OCI-LY3 (cell line): Measurements from ENCODE around the gene C16orf86.

Experiments
- H2AFZ ChIP-seq: fragments of 200-600, 300-600 bp; shearing (Covaris generic); 2 replicates; pipeline ENCODE4 v1.6.0; 2014; ENCODE audit warnings: antibody characterized with exemption, low read depth, low read length
- H3K27ac ChIP-seq: fragments of 200-600, 300-600 bp; sonication (generic); 2 replicates; pipeline ENCODE4 v1.5.1; 2014; ENCODE audit warnings: mild to moderate bottlenecking, low read length, moderate library complexity, mixed read lengths
- H3K27me3 ChIP-seq: fragments of 200-600, 300-600 bp; sonication (generic); 2 replicates; pipeline ENCODE4 v1.6.1; 2014; ENCODE audit warnings: low read depth, low read length, mixed read lengths
- H3K36me3 ChIP-seq: fragments of 200-600, 300-600 bp; sonication (generic); replicated peaks from 2 replicates; pipeline ENCODE3; 2014; ENCODE audit warnings: low read depth, low read length, mixed read lengths
- H3K4me1 ChIP-seq: fragments of 300-600, 200-600 bp; sonication (generic); 2 replicates; pipeline ENCODE4 v1.6.1; 2014; ENCODE audit warnings: low read length, mixed read lengths
- H3K4me2 ChIP-seq: fragments of 200-600, 300-600 bp; sonication (generic); 2 replicates; pipeline ENCODE4 v1.6.1; 2014; ENCODE audit warnings: low read length, mixed read lengths
- H3K4me3 ChIP-seq: fragments of 300-600, 200-600 bp; sonication (generic); 2 replicates; pipeline ENCODE4 v1.5.1; 2014; ENCODE audit warnings: antibody characterized with exemption, mild to moderate bottlenecking, low read length, moderate library complexity
- H3K79me2 ChIP-seq: fragments of 300-600, 200-600 bp; shearing (Covaris generic); 2 replicates; pipeline ENCODE4 v1.6.1; 2014; ENCODE audit warnings: mild to moderate bottlenecking, low read length, mixed read lengths
- H3K9ac ChIP-seq: fragments of 300-600, 200-600 bp; shearing (Covaris generic); 2 replicates; pipeline ENCODE4 v1.6.0; 2014; ENCODE audit warnings: mild to moderate bottlenecking, low read length, moderate library complexity
- H3K9me3 ChIP-seq: fragments of 200-600, 300-600 bp; shearing (Covaris generic); 2 replicates; pipeline ENCODE4 v1.6.1; 2014; ENCODE audit warnings: low read length, mixed read lengths; ENCODE audit not compliant: insufficient read depth
- H4K20me1 ChIP-seq: fragments of 200-600, 300-600 bp; sonication (generic); 2 replicates; pipeline ENCODE4 v1.6.1; 2016; ENCODE audit warnings: low read length, mixed read lengths; ENCODE audit not compliant: insufficient read depth
- CTCF ChIP-seq: fragments of 200-600, 300-600 bp; sonication (generic); IDR thresholded peaks from 2 replicates; pipeline ENCODE4 v1.5.1; 2014; ENCODE audit warnings: antibody characterized with exemption, low read length, low read depth
- EZH2phosphoT487 ChIP-seq: fragments of 200-600 bp; shearing (Covaris generic); IDR thresholded peaks from 2 replicates; pipeline ENCODE4 v1.6.1; 2018; ENCODE audit warnings: antibody characterized with exemption, mixed run types, low read depth

Gene C16orf86

GRCh38 chr16:67708368-67708771 is 41.8 kb downstream of the C16orf86 start:
- no peaks in the 10 kb centered on the region for H3K9me3 ChIP-seq
- no peak overlapping the region for H3K4me3 ChIP-seq
- H4K20me1 ChIP-seq: no peaks in the 10 kb centered on the region; the same call in none of the 2 replicates
- peaks cover 5% of the 10 kb centered on the region for H3K36me3 ChIP-seq
- no peak overlapping the region for H3K4me2 ChIP-seq
- H3K4me1 ChIP-seq: no peaks in the 10 kb centered on the region
- no peaks in the 10 kb centered on the region for H3K27me3 ChIP-seq
- H2AFZ ChIP-seq: no peak overlapping the region
- no peak overlapping the region for H3K9ac ChIP-seq
- peaks cover 48% of the 10 kb centered on the region for H3K79me2 ChIP-seq
- TF ChIP-seq CTCF (no peak), EZH2phosphoT487 (no peak)
- H3K27ac ChIP-seq: no peak overlapping the region

- Histone ChIP-seq H3K4me2 (no peak overlapping the region), H3K27ac (no peak overlapping the region), H4K20me1 (peaks cover 3% of the 10 kb centered on the region), H3K36me3 (peaks cover 9% of the 10 kb centered on the region), H2AFZ (no peak overlapping the region), H3K4me3 (no peak overlapping the region), H3K79me2 (peaks cover 49% of the 10 kb centered on the region), H3K4me1 (no peaks in the 10 kb centered on the region), H3K9ac (no peak overlapping the region), H3K27me3 (no peaks in the 10 kb centered on the region), H3K9me3 (no peaks in the 10 kb centered on the region)
- TF ChIP-seq EZH2phosphoT487 (no peak), CTCF (no peak)
Measured at GRCh38 chr16:67709050-67709449, 42.4 kb downstream of the C16orf86 start.

GRCh38 chr16:67710607-67711006 is 44.0 kb downstream of the C16orf86 start:
- Histone ChIP-seq H3K27me3 (no peaks in the 10 kb centered on the region), H3K79me2 (peaks cover 52% of the 10 kb centered on the region)

GRCh38 chr16:67713647-67714273 is 47.1 kb downstream of the C16orf86 start:
- no peak overlapping the region for H3K9ac ChIP-seq
- H3K79me2 ChIP-seq: peaks cover 70% of the 10 kb centered on the region
- peaks cover 6% of the 10 kb centered on the region; the same call in 1 of the 2 replicates for H3K4me1 ChIP-seq
- peaks cover 5% of the 10 kb centered on the region for H4K20me1 ChIP-seq
- H2AFZ ChIP-seq: no peak overlapping the region
- H3K4me2 ChIP-seq: no peak overlapping the region
- no peak overlapping the region for H3K27ac ChIP-seq
- no peaks in the 10 kb centered on the region for H3K27me3 ChIP-seq
- no peak overlapping the region for H3K4me3 ChIP-seq
- H3K36me3 ChIP-seq: peaks cover 14% of the 10 kb centered on the region
- TF ChIP-seq EZH2phosphoT487 (no peak), CTCF (no peak)
- no peaks in the 10 kb centered on the region for H3K9me3 ChIP-seq

More at GRCh38 chr16:67710607-67711006, 44.0 kb downstream of the C16orf86 start:
- Histone ChIP-seq H3K4me1 (no peaks in the 10 kb centered on the region), H3K9me3 (no peaks in the 10 kb centered on the region), H3K9ac (no peak overlapping the region), H3K27ac (no peak overlapping the region), H2AFZ (no peak overlapping the region), H4K20me1 (peaks cover 5% of the 10 kb centered on the region), H3K36me3 (peaks cover 9% of the 10 kb centered on the region), H3K4me2 (no peak overlapping the region), H3K4me3 (no peak overlapping the region)
- no peak for TF ChIP-seq CTCF
